HL-60/S4 treated with retinoic acid at 250 ng/mL for 4 days and 3 days (cell line): Measurements from ENCODE around the gene NYAP2.

ENCODE experiments used
- in situ Hi-C: fragments of 300-500 bp; cut with MboI; formaldehyde crosslinking; loops from 2 replicates; pipeline ENCODE4 v1.7.0; 2022; ENCODE audit warnings: low sequenced_read_pairs

The NYAP2 gene

DNA sequence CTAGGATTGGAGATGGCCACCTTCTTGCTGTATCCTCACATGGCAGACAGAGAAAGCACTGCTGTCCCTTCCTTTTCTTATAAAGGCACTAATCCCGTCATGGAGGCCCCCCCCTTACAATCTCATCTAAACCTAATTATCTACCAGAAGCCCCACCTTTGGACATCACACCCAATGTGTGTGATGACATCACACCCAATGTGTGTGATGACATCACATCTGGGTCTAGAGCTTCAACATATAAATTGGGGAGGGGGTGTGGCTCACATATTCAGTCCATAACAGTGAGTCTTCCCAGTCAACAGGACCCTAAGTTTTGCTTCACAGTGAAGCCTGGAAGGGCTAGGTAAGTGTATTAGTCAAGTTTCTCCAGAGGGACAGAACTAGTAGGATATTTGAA, 213.1 kb downstream of the NYAP2 start:
- in situ Hi-C loops = no loop called here

DNA sequence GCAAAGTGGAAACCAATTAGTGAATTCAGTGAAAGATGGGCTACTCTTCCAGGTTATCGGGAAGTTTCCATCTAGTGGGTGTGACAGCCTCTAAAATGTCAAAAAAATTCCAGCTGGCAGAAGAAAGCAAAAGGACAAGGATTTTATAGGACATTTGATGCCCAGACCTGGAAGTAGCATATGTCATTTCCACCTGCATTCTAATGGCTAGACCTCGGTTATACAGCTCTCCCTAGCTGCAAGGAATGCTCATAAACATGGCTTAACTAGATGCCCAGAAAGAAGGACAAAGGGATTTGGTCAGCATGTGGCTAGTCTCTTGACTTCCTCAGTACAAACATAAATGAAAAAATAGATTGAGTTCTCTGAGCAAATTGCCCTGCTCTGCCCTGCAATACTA, 215.4 kb downstream of the NYAP2 start:
- in situ Hi-C loops = no loop called here

DNA sequence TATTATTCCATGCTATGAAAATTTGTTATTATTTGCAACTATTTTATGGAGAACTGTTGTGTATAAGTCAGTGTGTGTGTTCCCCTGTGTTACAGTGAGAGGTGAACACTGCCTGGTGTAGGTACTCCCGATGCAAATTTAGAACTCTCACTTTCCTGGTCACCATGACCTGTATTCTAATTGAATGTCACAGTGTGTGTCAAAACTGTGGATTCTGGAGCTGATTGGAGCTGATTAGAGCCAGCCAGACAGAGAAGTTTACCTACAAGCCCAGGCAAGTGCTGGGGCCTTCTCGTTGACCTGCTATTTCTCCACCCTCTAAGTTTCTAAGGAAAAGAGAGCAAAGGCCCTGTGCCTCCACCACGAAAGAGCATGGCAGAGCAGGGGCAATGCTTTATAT, 216.0 kb downstream of the NYAP2 start:
- in situ Hi-C loops = no loop called here

DNA sequence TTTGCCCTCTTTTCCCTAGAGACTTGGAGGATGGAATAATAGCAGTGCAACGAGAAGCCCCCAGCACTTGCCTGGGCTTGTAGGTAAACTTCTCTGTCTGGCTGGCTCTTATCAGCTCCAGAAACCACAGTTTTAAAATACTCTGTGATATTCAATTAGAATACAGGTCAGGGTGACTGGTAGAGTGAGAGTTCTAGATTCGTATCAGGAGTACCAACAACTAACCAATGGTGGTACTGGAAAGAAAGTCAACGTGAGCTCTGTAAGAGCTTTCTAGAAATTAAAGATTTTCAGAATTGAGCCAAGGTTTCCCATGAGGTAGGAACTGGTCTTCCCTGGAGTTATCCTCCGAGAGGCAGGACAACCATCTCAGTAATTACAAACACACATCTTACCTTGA, 216.9 kb downstream of the NYAP2 start:
- in situ Hi-C loops = no loop called here

DNA sequence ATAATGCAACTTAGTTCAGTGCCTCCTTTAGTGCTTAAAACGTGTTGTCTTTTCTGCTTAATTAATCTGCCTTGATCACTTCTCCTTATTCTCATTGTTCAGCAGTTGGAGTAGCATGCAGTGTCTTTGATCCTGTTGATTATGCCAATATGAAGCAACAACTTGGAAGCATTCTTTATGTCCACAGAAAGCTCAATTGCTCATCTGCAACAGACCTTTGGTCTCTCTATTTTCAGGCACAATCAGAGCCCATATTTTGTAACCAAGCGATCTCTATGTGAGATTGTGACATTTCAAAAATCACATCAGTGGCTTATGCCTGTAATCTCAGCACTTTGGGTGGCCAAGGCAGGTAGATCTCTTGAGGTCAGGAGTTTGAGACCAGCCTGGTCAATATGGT, 217.3 kb downstream of the NYAP2 start:
- in situ Hi-C loops = no loop called here

DNA sequence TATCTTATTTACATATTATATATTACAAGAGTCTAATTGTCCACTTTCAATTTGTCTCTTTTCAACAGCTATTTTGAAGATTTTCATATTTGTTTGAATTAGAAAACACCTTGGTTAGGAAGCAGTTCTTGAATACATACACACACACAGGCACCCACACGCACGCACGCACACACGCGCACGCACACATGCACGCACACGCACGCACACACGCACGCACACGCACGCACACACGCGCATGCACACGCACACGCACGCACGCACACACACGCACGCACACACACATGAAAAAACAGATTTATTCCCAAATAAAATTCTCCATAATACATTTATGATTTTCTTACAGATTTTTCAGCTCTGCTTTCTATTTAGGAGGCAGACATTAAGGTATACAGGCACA, 220.7 kb downstream of the NYAP2 start:
- in situ Hi-C loops = no loop called here

DNA sequence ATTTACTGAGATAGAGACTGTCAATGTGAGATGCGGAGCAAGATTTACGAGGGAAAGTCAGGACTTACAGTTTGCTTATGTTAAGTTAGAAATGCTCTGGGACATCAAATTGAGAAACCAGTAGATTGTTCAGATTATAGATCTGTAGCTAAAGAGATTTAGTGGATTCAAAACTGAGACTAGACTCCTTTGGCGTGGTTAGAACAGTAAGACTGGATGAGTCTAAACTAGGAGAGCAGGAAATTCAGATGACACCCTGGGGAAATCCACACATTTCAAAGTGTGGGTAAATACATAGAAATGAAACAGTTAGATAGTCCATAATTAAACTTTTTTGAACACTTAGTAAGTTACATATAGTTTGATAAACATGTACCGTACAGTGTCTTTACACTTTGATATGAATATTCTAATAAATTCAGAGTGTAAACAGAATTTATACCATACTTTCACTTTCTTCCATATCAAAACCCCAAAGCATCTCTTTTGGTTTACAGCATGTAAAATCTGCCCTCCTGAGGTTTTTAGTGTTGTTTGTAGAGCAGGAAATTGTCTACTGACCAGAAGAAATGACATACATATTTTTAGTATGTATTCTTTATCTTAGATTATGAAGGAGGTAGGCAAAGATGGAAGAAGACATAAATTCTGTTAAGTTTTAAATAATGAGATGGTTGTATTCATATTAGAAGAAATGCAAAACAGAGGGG, 231.5 kb downstream of the NYAP2 start:
- in situ Hi-C loops = no loop called here

DNA sequence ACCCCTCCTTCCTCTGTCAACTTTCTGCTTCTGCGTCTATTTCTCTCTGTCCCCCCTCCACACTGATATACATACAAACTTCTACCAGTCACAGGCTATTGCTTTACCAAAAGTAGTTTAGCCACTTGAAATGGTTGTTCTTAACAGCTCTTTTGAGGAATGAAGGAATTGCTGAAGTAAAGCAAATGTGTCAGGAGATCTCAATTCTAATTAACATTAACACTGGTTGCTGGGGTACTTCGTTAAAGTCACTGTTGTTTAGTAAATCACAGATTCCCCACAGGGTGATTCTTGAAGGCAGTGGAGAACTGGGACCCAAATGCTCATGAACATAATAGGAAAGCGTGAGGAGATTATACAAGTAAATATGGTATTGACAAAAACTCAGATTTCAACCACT, 232.8 kb downstream of the NYAP2 start:
- in situ Hi-C loops = no loop called here

DNA sequence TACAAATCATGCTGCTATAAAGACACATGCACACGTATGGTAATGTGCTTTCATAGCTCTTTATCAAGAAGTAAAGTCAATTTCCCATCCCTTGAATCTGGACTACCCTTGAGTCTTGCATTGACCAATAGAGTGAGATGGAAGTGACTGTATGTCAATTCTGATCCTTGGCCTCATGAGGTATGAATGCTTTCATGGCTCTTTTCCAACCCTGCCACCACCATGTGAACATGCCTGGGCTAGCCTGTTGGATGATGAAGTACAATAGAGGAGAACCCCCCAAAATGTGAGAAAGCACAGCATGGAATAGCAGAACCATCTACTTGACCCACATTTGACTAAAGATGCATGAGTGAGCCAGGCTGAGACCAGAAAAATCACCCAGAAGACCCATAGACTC, 237.0 kb downstream of the NYAP2 start:
- in situ Hi-C loops = no loop called here

DNA sequence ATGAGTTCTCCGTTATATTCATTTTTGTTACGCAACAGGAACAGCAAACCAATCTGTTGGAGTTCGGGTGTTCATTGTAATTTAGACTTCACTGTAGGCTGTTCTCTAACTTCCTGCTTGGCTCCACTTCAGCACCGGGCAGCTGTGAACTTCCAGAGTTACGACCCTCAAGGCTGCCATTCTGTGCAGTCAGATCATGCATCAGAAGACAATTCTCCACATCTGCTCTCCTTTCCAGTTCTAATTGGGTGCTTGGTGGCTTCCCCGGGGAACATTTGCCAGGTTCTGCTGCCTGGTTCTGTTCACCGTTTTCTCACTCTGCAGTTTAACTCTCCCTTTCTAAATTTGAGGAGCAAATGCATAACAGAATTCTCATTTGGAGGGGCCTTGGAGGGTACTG, 237.7 kb downstream of the NYAP2 start:
- in situ Hi-C loops = no loop called here

DNA sequence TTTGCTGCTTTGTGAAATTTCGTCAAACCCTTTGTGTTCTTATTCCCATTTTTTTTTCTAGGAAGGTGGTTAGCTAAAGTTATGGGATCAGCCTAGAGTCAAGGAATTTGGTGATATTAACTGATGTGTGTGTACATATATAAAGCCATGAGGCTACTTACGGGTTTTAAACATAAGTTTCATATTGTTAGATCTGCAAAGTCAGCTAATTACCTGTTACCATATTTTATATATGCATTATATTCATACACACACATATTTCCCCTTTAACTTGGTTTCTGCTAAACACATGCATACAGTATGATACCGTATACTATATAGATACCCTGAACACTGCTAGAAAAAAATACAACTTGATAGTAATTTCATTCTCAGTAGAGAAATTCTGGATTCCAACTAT, 241.0 kb downstream of the NYAP2 start:
- in situ Hi-C loops = no loop called here

DNA sequence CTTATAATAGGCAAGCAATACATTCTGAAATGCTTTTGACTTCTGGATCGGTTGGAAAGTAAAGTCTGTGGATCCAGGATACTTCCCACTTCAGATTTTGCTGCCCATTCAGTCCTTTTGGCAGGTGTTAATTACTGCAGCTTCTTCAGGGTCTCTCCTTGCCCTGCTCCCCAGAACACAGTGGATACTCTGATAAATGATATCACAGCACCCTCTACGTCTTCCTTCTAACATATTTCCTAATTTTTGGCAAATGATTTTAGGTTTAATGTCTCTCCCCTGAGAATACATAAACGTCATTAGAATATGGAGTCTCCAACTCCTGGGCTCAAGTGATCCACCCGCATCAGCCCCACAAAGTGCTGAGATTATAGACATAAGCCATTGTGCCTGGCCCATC, 249.8 kb downstream of the NYAP2 start:
- in situ Hi-C loops = no loop called here

DNA sequence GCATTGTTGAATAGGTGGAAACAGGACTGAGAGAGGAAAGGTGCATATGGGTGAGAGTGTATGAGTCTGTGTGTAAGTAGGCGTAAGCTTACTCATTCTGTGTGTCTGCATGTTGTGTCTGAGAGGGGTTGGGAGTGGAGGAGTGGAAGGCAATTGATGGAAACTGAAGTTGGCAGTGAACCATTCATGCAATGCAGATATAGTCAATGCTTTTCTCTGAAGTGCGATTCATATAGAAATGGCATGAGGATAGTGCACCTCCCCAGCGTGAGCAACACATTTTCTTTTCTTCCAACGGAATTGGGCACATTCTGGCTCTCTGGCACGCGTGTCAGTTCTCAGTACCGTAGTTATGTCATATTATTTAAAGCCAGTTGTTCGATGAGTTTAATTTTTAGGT, 250.5 kb downstream of the NYAP2 start:
- in situ Hi-C loops = loop anchor here (25.0 kb wide), 2 partner anchors 1162 to 1462 kb away; no protein-coding TSS in a partner anchor

DNA sequence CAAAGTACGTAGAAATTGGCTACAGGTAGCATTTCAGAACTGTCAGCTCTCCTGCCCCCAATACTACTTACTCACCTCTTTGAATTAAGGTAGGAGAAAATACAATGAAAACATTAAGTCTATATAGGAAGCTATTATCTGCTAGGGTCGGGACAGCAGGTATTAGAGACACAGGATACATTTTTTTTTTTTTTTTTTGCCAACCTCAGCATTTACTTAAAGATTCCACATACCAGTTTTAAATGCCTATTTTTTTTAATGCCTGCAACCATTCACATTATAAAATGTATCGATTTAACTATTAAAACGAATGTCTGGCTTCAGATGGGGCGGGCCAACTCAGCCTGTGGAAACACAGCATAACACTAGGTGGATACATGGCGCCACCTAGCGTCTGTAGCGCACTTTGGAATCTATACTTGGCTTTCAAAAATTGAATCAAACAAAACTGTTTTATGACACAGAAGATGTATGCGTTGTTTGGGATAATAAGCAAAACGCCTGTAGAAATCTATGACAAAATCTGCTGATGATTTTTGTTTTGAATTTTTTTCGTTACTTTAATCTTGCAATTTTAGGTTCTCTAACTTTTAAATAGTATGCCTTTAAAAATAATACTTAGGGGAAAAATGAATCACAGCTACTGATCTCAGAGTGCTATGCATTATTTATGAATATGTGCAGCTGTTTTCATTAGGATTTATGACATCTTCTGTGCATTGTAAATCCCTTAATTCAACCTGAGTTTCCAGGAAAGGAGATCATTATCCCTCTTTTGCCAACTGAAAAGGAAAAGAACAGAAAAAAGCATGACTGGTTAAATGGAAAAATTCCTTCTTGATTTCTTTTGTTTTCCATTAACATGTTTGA, 261.0 kb downstream of the NYAP2 start:
- in situ Hi-C loops = loop anchor here (25.0 kb wide), 2 partner anchors 1152 to 1452 kb away; no protein-coding TSS in a partner anchor

DNA sequence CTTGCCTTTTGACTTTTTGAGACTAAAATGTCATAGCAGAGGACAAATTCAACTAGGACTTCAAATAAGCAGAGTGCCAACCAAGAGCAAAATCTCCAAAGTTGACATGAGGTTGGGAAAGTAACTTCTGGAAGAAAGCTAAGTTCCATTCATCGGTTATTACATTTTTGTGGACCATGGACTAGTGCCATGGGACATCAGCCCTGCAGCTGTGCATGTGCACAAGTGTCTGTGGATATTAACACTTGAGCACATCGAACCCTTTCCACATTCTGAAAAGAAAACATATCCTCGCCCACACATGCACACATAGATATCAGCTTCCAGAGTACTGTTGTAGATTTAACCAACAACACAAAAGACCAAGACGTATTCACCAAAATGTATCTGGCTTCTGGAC, 262.6 kb downstream of the NYAP2 start:
- in situ Hi-C loops = loop anchor here (25.0 kb wide), 2 partner anchors 1150 to 1450 kb away; no protein-coding TSS in a partner anchor

DNA sequence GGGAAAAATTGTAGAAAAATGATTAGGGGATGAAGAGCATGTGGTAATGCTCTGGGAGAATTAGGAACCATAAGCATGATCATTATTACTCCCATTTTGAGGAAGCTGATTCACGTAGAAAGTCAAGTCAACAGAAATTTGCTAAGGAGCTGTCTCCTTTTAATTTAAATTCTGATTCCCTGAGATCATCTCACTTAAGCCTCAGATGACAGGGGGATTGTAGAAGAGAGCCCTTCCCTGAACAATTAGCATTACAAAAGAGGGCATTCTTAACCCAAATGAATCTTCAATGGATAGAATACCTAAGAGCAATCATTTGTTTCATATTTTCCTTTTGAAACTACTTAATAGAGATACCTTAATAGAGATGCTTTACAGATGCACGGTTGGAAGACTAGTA, 267.9 kb downstream of the NYAP2 start:
- in situ Hi-C loops = loop anchor here (25.0 kb wide), 2 partner anchors 1145 to 1445 kb away; no protein-coding TSS in a partner anchor

DNA sequence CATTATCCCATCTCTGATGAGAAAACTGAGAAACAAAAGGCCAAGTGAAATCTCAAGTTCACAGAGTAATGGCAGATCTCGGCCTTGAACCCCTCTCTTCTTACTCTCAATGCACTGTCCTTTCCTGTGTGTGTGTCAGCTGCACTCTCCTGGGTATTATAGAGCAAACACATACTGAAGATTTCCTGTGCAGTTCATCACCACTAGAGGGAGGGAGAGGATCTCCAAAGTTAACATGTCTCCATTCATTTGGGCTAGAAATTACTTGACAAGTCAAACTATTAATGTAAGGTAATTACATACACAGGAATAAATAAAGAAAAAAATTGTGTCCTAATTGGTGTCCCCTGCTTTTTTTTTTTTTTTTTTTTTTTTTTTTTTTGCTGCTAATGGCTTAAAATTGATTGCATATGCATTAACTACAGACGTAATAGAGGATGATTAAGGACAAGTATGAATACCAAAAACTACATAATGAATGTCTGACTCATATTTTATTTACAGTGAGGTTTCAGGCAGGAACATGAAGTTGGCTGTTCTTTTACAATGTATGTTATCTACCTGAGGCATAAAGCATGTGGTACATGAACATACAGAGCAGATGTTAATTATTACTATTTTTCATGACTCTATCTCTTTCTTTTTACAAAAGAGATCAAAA, 269.2 kb downstream of the NYAP2 start:
- in situ Hi-C loops = loop anchor here (25.0 kb wide), 2 partner anchors 1144 to 1444 kb away; no protein-coding TSS in a partner anchor

DNA sequence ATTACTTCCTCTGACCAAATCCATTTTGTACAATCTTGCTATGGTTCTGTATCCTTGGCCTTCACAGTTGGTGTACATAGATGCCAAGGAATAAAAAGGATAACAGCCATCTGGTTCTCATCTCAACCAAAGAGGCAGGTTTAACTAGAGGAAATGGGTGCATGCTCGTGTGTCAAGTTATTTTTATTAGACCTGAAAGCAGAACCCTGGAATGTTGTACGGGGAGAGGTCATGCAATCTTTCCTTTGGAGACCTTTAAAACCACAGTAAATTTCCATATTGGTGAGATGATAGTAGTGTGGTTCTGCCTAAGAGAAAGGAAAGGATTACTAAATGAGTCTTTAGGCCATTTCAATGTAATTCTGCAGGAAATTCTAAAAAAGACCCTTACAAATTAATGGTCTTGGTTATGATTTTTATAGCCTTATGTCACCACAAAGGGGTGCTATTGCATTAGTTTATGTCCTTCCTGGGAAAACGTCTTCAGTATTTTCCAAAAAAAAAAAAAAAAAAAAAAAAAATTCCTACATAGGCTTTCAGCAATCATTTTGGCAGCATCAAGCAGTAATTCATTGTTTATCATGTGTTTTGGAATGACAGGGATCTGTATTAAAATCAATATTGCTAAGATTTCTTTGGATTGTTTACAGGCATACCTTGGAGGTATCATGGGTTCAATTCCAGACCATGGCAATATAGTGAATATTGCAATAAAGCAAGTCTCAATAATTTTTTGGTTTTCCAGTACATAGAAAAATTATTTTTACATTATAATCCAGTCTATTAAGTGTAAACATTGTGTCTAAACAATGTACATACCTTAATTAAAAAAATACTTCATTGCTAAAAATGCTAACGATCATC, 270.8 kb downstream of the NYAP2 start:
- in situ Hi-C loops = loop anchor here (25.0 kb wide), 2 partner anchors 1142 to 1442 kb away; no protein-coding TSS in a partner anchor

DNA sequence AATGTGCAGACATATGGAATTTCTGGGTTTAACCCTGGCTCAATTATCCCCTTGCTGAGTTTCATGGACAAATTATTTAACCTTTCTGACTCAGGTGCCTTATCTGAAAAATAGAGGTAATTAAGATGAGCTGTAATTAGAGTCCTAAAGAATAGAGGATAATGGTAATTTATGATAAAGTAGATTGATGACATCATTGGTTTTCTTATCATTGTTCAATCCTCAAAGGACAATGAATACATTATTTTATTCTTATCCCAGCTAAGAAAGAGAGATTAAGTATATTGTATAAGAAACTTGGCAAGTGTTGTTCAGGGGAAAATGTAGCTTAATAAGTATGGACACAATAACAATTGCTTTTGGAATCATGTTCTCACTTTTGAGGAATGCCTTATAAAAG, 279.3 kb downstream of the NYAP2 start:
- in situ Hi-C loops = no loop called here

DNA sequence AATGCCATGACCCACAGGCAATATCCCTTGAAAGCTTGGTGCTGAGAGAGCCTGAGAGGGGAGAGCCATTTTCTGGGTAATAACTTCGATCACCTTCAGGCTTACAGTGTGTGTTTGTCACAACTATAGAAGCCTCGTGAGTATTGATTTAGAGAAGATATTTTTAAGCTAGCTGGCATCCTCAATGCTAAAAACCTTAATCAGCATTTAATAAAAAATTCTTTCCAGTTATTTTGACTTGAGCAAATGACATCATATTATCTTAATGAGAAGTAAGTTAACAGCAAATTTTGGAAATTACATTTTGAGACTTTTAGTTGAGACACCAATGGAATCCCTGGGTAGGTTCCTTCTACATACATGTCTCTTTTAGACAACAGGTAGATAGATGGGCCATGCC, 283.7 kb downstream of the NYAP2 start:
- in situ Hi-C loops = no loop called here
